ENCODE results near the gene LRRC45. TPM values are rescaled to one million over a fixed set of nuclear protein-coding genes. Genes with fewer than 3 reads are reported as not detected.

The LRRC45 gene
- total RNA-seq, 1 experiment from 2014 or later, result 21.3 TPM

GRCh38 chr17:82029391-82029790, 6.3 kb downstream of the LRRC45 start:
- Histone ChIP-seq H3K4me1 (no peaks in the 10 kb centered on the region; the same call in 1 of the 2 replicates), H3K9me3 (replicated peaks) (no peaks in the 10 kb centered on the region), H3K36me3 (no peaks in the 10 kb centered on the region), H3K27me3 (no peaks in the 10 kb centered on the region), H3K4me3 (no peak overlapping the region), H3K27ac (no peak overlapping the region)
- no peak for DNase-seq

GRCh38 chr17:82029990-82030469, 6.9 kb downstream of the LRRC45 start:
- Histone ChIP-seq H3K4me1 (no peaks in the 10 kb centered on the region; the same call in 1 of the 2 replicates), H3K27me3 (no peaks in the 10 kb centered on the region), H3K27ac (no peak overlapping the region), H3K36me3 (no peaks in the 10 kb centered on the region), H3K4me3 (no peak overlapping the region), H3K9me3 (replicated peaks) (no peaks in the 10 kb centered on the region)
- no peak for DNase-seq

GRCh38 chr17:82030470-82031302, 7.6 kb downstream of the LRRC45 start:
- no peaks in the 10 kb centered on the region; the same call in 1 of the 2 replicates for H3K4me1 ChIP-seq
- H3K9me3 ChIP-seq (replicated peaks), result no peaks in the 10 kb centered on the region
- peak; percentile 90 to 91 for DNase-seq
- H3K36me3 ChIP-seq, result no peaks in the 10 kb centered on the region
- no peak overlapping the region for H3K27ac ChIP-seq
- H3K4me3 ChIP-seq, result peak overlapping the region; percentile 60
- no peaks in the 10 kb centered on the region for H3K27me3 ChIP-seq

- Histone ChIP-seq H3K27ac (no peak within 1 kb of the TSS), H3K36me3 (no peaks in the 10 kb centered on the region), H3K9me3 (replicated peaks) (no peaks in the 10 kb centered on the region), H3K4me3 (peak within 1 kb of the TSS; percentile 60), H3K27me3 (no peaks in the 10 kb centered on the region), H3K4me1 (peaks cover under 1% of the 10 kb centered on the region; the same call in 1 of the 2 replicates)
- DNase-seq, result peak in 1 of 2 experiments; percentile 70
Measured at GRCh38 chr17:82031303-82031884, 8.3 kb downstream of the LRRC45 start, which contains the start of gene RAC3. TSS of gene RAC3 (plus strand) at chr17:82031678. CDS start at chr17:82031762, 84 bp downstream.

- Histone ChIP-seq H3K36me3 (no peaks in the 10 kb centered on the region), H3K27ac (no peak overlapping the region), H3K4me3 (peak overlapping the region; percentile 49), H3K4me1 (peaks cover 3% of the 10 kb centered on the region; the same call in 1 of the 2 replicates), H3K27me3 (no peaks in the 10 kb centered on the region), H3K9me3 (replicated peaks) (no peaks in the 10 kb centered on the region)
- DNase-seq, result no peak
Measured at GRCh38 chr17:82031885-82032627, 9.0 kb downstream of the LRRC45 start.

- H3K36me3 ChIP-seq, result no peaks in the 10 kb centered on the region
- peaks cover 3% of the 10 kb centered on the region; the same call in 1 of the 2 replicates for H3K4me1 ChIP-seq
- no peaks in the 10 kb centered on the region for H3K27me3 ChIP-seq
- no peak overlapping the region for H3K27ac ChIP-seq
- DNase-seq, result no peak
- no peaks in the 10 kb centered on the region for H3K9me3 ChIP-seq (replicated peaks)
- no peak overlapping the region for H3K4me3 ChIP-seq
Measured at GRCh38 chr17:82033359-82034085, 10.4 kb downstream of the LRRC45 start.

GRCh38 chr17:82034371-82035011, 11.4 kb downstream of the LRRC45 start:
- DNase-seq, result no peak
- no peaks in the 10 kb centered on the region for H3K36me3 ChIP-seq
- H3K27me3 ChIP-seq, result no peaks in the 10 kb centered on the region
- H3K9me3 ChIP-seq (replicated peaks), result no peaks in the 10 kb centered on the region
- no peak overlapping the region for H3K27ac ChIP-seq
- H3K4me3 ChIP-seq, result no peak overlapping the region
- peaks cover 3% of the 10 kb centered on the region; the same call in 1 of the 2 replicates for H3K4me1 ChIP-seq

- DNase-seq, result no peak
- Histone ChIP-seq H3K27ac (no peak overlapping the region), H3K4me3 (no peak overlapping the region), H3K36me3 (no peaks in the 10 kb centered on the region), H3K27me3 (no peaks in the 10 kb centered on the region), H3K4me1 (peaks cover 3% of the 10 kb centered on the region; the same call in 1 of the 2 replicates), H3K9me3 (replicated peaks) (no peaks in the 10 kb centered on the region)
Measured at GRCh38 chr17:82035488-82035887, 12.4 kb downstream of the LRRC45 start.

GRCh38 chr17:82035956-82036633, 13.0 kb downstream of the LRRC45 start:
- no peaks in the 10 kb centered on the region for H3K36me3 ChIP-seq

GRCh38 chr17:82036634-82037091, 13.6 kb downstream of the LRRC45 start:
- Histone ChIP-seq H3K27me3 (no peaks in the 10 kb centered on the region), H3K27ac (no peak overlapping the region; the same call in 1 of the 2 replicates), H3K4me3 (peak overlapping the region; percentile 66), H3K4me1 (peaks cover 3% of the 10 kb centered on the region; the same call in 1 of the 2 replicates), H3K9me3 (replicated peaks) (no peaks in the 10 kb centered on the region), H3K36me3 (no peaks in the 10 kb centered on the region)
- DNase-seq, result no peak

More at GRCh38 chr17:82035956-82036633, 13.0 kb downstream of the LRRC45 start:
- H3K27ac ChIP-seq, result no peak overlapping the region
- H3K4me1 ChIP-seq, result peaks cover 3% of the 10 kb centered on the region; the same call in 1 of the 2 replicates
- no peaks in the 10 kb centered on the region for H3K9me3 ChIP-seq (replicated peaks)
- no peaks in the 10 kb centered on the region for H3K27me3 ChIP-seq
- H3K4me3 ChIP-seq, result peak overlapping the region; percentile 66
- no peak for DNase-seq

- Histone ChIP-seq H3K36me3 (no peaks in the 10 kb centered on the region), H3K4me1 (peaks cover 3% of the 10 kb centered on the region; the same call in 1 of the 2 replicates), H3K9me3 (replicated peaks) (no peaks in the 10 kb centered on the region), H3K4me3 (peak within 1 kb of the TSS; percentile 66), H3K27me3 (no peaks in the 10 kb centered on the region), H3K27ac (peak within 1 kb of the TSS; percentile 37; the same call in 1 of the 2 replicates)
- peak; percentile 100 for DNase-seq
Measured at GRCh38 chr17:82037092-82037888, 14.2 kb downstream of the LRRC45 start, which contains the start of gene DCXR. TSS of gene DCXR (minus strand) at chr17:82037697. CDS start at chr17:82037682, 15 bp downstream.

- Histone ChIP-seq H3K27me3 (no peaks in the 10 kb centered on the region), H3K4me1 (peaks cover 3% of the 10 kb centered on the region; the same call in 1 of the 2 replicates), H3K9me3 (replicated peaks) (no peaks in the 10 kb centered on the region), H3K4me3 (peak overlapping the region; percentile 66), H3K36me3 (no peaks in the 10 kb centered on the region), H3K27ac (no peak overlapping the region)
- DNase-seq, result no peak
Measured at GRCh38 chr17:82037889-82038195, 14.7 kb downstream of the LRRC45 start.
